Neuron (in vitro differentiated cells): ENCODE results near the gene CD226.
"Not testable (repeated sequence)": the region's sequence is repeated elsewhere in the genome, so short reads cannot be mapped to it uniquely, and the experiment has no call there.

Experiments
- H2AFZ ChIP-seq: one replicate; pipeline ENCODE4 v1.6.1; 2013; ENCODE audit warnings: low read depth, mild to moderate bottlenecking, inconsistent platforms, low read length, moderate library complexity
- H3K27me3 ChIP-seq: one replicate; pipeline ENCODE4 v1.6.1; 2013; ENCODE audit warnings: low read length; ENCODE audit not compliant: insufficient read depth
- H3K36me3 ChIP-seq: one replicate; pipeline ENCODE4 v1.6.1; 2013; ENCODE audit warnings: low read length; ENCODE audit not compliant: insufficient read depth
- H3K4me1 ChIP-seq: one replicate; pipeline ENCODE4 v1.6.1; 2013; ENCODE audit warnings: low read length; ENCODE audit not compliant: insufficient read depth
- H3K4me3 ChIP-seq: 2 replicates; pipeline ENCODE4 v1.5.1; 2013; ENCODE audit warnings: mild to moderate bottlenecking, low read length, moderate library complexity
- H3K9me3 ChIP-seq: one replicate; pipeline ENCODE4 v1.6.1; 2013; ENCODE audit warnings: low read length

The CD226 gene

GRCh38 chr18:69838620-69839411 is 108.9 kb downstream of the CD226 start:
- no peaks in the 10 kb centered on the region for H3K9me3 ChIP-seq
- no peaks in the 10 kb centered on the region for H3K36me3 ChIP-seq
- H3K4me3 ChIP-seq, result no peak overlapping the region
- H3K27me3 ChIP-seq, result no peaks in the 10 kb centered on the region
- no peak overlapping the region for H2AFZ ChIP-seq
- H3K4me1 ChIP-seq, result peaks cover 7% of the 10 kb centered on the region

GRCh38 chr18:69838003-69838402 is 109.7 kb downstream of the CD226 start:
- Histone ChIP-seq H3K4me1 (peaks cover 7% of the 10 kb centered on the region), H3K36me3 (no peaks in the 10 kb centered on the region), H2AFZ (no peak overlapping the region), H3K4me3 (no peak overlapping the region), H3K9me3 (no peaks in the 10 kb centered on the region), H3K27me3 (no peaks in the 10 kb centered on the region)

DNA sequence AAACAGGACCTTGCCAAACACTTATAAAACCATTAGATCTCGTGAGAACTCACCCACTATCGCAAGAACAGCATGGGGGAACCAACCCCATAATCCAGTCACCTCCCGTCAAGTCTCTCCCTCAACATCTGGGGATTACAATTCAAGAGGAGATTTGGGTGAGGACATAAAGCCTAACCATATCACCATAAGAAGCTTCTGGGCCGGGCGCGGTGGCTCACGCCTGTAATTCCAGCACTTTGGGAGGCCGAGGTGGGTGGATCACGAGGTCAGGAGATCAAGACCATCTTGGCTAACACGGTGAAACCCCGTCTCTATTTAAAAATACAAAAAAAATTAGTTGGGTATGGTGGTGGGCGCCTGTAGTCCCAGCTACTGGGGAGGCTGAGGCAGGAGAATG is 112.7 kb downstream of the CD226 start:
- not testable (repeated sequence) for H3K36me3 ChIP-seq, H3K9me3 ChIP-seq, H3K4me3 ChIP-seq, H3K4me1 ChIP-seq, H2AFZ ChIP-seq, H3K27me3 ChIP-seq

- H3K4me1 ChIP-seq, result no peaks in the 10 kb centered on the region
- no peak overlapping the region for H2AFZ ChIP-seq
- no peaks in the 10 kb centered on the region for H3K27me3 ChIP-seq
- no peak overlapping the region for H3K4me3 ChIP-seq
- no peaks in the 10 kb centered on the region for H3K36me3 ChIP-seq
- H3K9me3 ChIP-seq, result no peaks in the 10 kb centered on the region
Observed at GRCh38 chr18:69830189-69830588, 117.5 kb downstream of the CD226 start.

- Histone ChIP-seq H3K36me3 (no peaks in the 10 kb centered on the region), H2AFZ (no peak overlapping the region), H3K4me3 (no peak overlapping the region), H3K27me3 (no peaks in the 10 kb centered on the region), H3K4me1 (peaks cover 5% of the 10 kb centered on the region), H3K9me3 (peaks cover 1% of the 10 kb centered on the region)
Observed at GRCh38 chr18:69820538-69820937, 127.1 kb downstream of the CD226 start.

DNA sequence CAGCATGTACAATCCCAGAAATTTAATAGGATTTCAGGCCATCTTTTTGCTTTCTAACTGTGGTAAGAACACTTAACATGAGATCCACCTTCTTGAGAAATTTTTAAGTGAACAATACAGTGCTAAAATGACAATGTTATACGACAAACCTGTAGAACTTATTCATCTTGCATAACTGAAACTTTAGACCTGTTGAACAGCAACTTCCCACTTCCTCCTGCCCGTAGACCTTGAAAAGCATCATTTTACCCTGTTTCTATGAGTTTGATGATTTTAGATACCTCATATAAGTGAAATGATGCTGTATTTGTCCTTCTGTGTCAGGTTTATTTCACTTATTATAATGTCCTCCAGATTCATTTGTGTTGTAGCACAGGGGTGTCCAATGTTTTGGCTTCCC is 128.2 kb downstream of the CD226 start:
- Histone ChIP-seq H3K36me3 (no peaks in the 10 kb centered on the region), H3K4me1 (peaks cover 5% of the 10 kb centered on the region), H3K4me3 (no peak overlapping the region), H2AFZ (no peak overlapping the region), H3K27me3 (no peaks in the 10 kb centered on the region), H3K9me3 (peaks cover 1% of the 10 kb centered on the region)

DNA sequence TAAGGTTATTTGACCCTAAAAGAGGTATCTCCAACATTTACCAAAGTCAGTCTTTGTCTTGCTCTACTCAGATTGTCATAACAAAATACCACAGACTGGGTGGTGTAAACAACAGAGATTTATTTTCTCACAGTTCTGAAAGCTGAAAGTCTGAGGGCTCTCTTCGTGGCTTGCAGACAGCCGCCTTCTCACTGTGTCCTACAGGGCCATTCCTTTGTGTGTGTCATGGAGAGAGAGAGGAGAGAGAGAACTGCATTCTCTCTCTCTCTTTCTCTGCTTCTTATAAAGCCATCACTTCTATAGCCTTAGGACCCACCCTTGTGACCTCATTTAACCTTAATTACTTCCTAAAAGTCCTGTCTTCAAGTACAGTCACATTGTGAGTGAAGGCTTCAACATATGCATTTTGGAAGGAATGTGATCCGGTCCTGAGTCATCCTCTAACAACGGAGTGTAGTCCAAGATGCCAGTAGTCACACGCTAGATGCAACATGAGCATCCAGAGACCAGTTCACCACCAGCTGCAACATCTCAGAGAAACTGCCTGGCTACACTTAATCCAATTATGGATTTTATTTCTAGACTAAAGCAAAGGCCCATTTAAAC is 130.2 kb downstream of the CD226 start:
- Histone ChIP-seq H3K36me3 (no peaks in the 10 kb centered on the region), H3K27me3 (no peaks in the 10 kb centered on the region), H2AFZ (no peak overlapping the region), H3K4me1 (no peaks in the 10 kb centered on the region), H3K4me3 (no peak overlapping the region), H3K9me3 (peaks cover 3% of the 10 kb centered on the region)

- Histone ChIP-seq H3K9me3 (peaks cover 1% of the 10 kb centered on the region), H3K36me3 (no peaks in the 10 kb centered on the region), H3K4me3 (no peak overlapping the region), H3K4me1 (no peaks in the 10 kb centered on the region), H2AFZ (no peak overlapping the region), H3K27me3 (no peaks in the 10 kb centered on the region)
Observed at GRCh38 chr18:69814861-69815385, 132.8 kb downstream of the CD226 start.

DNA sequence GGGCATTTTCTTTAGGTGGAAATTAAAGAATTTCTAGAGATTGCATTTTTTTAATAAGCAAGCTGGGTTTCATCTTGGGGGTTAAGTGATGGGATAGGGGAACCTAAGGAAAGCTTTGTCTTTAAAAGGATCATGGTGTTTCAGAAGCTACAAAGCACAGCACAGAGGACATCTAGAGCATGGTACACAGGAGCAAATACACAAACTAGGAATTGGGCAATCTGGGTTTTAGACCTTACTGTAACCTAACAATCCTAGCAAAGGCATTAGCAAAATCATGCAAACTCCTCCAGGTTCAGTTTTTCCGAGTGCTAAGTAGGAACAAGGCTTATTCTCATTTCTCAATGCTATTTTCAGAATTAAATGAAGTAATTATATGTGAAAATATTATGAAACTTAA is 134.1 kb downstream of the CD226 start:
- no peaks in the 10 kb centered on the region for H3K36me3 ChIP-seq
- peaks cover 1% of the 10 kb centered on the region for H3K9me3 ChIP-seq
- H3K27me3 ChIP-seq, result no peaks in the 10 kb centered on the region
- H2AFZ ChIP-seq, result no peak overlapping the region
- H3K4me1 ChIP-seq, result no peaks in the 10 kb centered on the region
- no peak overlapping the region for H3K4me3 ChIP-seq

DNA sequence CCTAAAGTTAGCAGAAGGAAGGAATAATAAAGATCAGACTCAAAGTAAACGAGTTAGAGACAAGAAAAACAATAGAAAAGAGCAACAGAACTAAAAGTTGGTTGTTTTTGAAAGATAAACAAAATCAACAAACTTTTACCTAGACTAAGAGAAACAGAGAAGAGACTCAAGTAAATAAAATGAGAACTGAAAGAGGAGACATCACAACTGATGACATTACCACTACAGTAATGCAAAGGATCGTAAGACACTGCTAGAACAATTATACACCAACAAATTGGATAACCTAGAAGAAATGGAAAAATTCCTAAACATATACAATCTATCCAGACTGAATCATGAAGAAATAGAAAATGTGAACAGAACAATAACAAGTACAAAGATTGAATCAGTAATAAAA is 139.3 kb downstream of the CD226 start:
- no peaks in the 10 kb centered on the region for H3K9me3 ChIP-seq
- no peak overlapping the region for H3K4me3 ChIP-seq
- no peaks in the 10 kb centered on the region for H3K4me1 ChIP-seq
- H3K27me3 ChIP-seq, result no peaks in the 10 kb centered on the region
- no peak overlapping the region for H2AFZ ChIP-seq
- H3K36me3 ChIP-seq, result no peaks in the 10 kb centered on the region

- H3K9me3 ChIP-seq, result no peaks in the 10 kb centered on the region
- H3K4me1 ChIP-seq, result no peaks in the 10 kb centered on the region
- no peaks in the 10 kb centered on the region for H3K36me3 ChIP-seq
- H2AFZ ChIP-seq, result no peak overlapping the region
- no peak overlapping the region for H3K4me3 ChIP-seq
- no peaks in the 10 kb centered on the region for H3K27me3 ChIP-seq
Observed at GRCh38 chr18:69804776-69805501, 142.7 kb downstream of the CD226 start.
